PC-3 (cell line): ENCODE data around the gene TSGA10IP.

Source experiments
- CTCF ChIP-seq: fragments of 300-600 bp; sonication (generic); conservative IDR thresholded peaks from 2 replicates; pipeline ENCODE4 v1.5.1; 2017; ENCODE audit warnings: antibody characterized with exemption, low read depth, mild to moderate bottlenecking, low read length
- EZH2 ChIP-seq: fragments of 300-600 bp; sonication (generic); IDR thresholded peaks from one replicate; pipeline ENCODE4 v1.6.1; 2017; ENCODE audit warnings: antibody characterized with exemption, mild to moderate bottlenecking, low read length; ENCODE audit not compliant: unreplicated experiment

- TF ChIP-seq EZH2 (no peak), CTCF (no peak)
These were observed 30.5 kb downstream of the TSGA10IP start for GRCh38 chr11:65975771-65976170.
